Naive B cell (primary cell): ENCODE data around the gene D2HGDH. TPM values are rescaled to one million over a fixed set of nuclear protein-coding genes. Genes with fewer than 3 reads are reported as not detected.

Experiments used
- ATAC-seq, 2 donors: fragments of 150-1000 bp; cut with Tn5 transposase; 2 replicates each; pipeline ENCODE4 v1.10.0; 2021; ENCODE audit warnings: low read depth in 2 of 2, mild to moderate bottlenecking in 2 of 2, moderate library complexity in 2 of 2
- DNase-seq: peaks from one replicate; pipeline ENCODE4 v3.0.0; 2022
- H3K27ac Mint-ChIP-seq, 6 donors: one replicate each; pipeline ENCODE4 v1.8.0; 2020 to 2022; ENCODE audit warnings: mild to moderate bottlenecking in 6 of 6, mixed read lengths in 6 of 6, moderate library complexity in 5 of 6, inconsistent platforms in 2 of 6
- H3K27me3 Mint-ChIP-seq, 3 donors: one replicate each; pipeline ENCODE4 v1.8.0; 2021 to 2022; ENCODE audit warnings: mixed read lengths in 3 of 3, mild to moderate bottlenecking in 1 of 3
- H3K36me3 Mint-ChIP-seq, 2 donors: one replicate each; pipeline ENCODE4 v1.8.0; 2020 to 2022; ENCODE audit warnings: mixed read lengths in 2 of 2, inconsistent platforms in 1 of 2, mild to moderate bottlenecking in 1 of 2
- H3K4me1 Mint-ChIP-seq, 3 donors: one replicate each; pipeline ENCODE4 v1.8.0; 2020 to 2022; ENCODE audit warnings: mixed read lengths in 3 of 3, inconsistent platforms in 1 of 3, mild to moderate bottlenecking in 1 of 3, moderate library complexity in 1 of 3
- H3K4me3 Mint-ChIP-seq, 8 donors: one replicate each; pipeline ENCODE4 v1.8.0; 2020 to 2022; ENCODE audit warnings: mild to moderate bottlenecking in 8 of 8, mixed read lengths in 8 of 8, moderate library complexity in 8 of 8, inconsistent platforms in 2 of 8
- H3K9me3 Mint-ChIP-seq, 7 donors: one replicate each; pipeline ENCODE4 v1.8.0; 2020 to 2022; ENCODE audit warnings: mixed read lengths in 7 of 7, mild to moderate bottlenecking in 5 of 7, inconsistent platforms in 2 of 7, moderate library complexity in 1 of 7
- polyA plus RNA-seq, 6 donors: library from polyadenylated mRNA; unstranded; fragments of 300-500 nt; fragmentation: Illumina TruSeq; gene quantifications; one replicate each; pipeline ENCODE4 v1.2.3, GENCODE V29; 2021; ENCODE audit warnings: low read depth in 6 of 6

D2HGDH gene
- polyA plus RNA-seq, 6 donors from 2014 or later = 1.1 to 7.2 (median 2.4) TPM

- Mint-ChIP-seq H3K4me1 (peaks cover 6 to 13% (median 10%) of the 10 kb centered on the region in 3 donors), H3K36me3 (peaks cover 31 to 34% of the 10 kb centered on the region in 2 donors), H3K27ac (peak overlapping the region in 2 of 6 donors; percentile 9 to 36), H3K27me3 (no peaks in the 10 kb centered on the region), H3K4me3 (peak overlapping the region in 1 of 8 donors; percentile 44), H3K9me3 (peaks cover 0 to 9% (median 0%) of the 10 kb centered on the region in 7 donors)
- no peak for DNase-seq
- ATAC-seq = no peak
These were observed 25.6 kb upstream of the D2HGDH start for GRCh38 chr2:241708879-241709278.

- DNase-seq = no peak
- H3K27ac Mint-ChIP-seq = no peak overlapping the region
These were observed 15.3 kb upstream of the D2HGDH start for GRCh38 chr2:241719093-241719492.

GRCh38 chr2:241720099-241720498 lies 14.3 kb upstream of the D2HGDH start:
- H3K36me3 Mint-ChIP-seq = peaks cover 9 to 10% of the 10 kb centered on the region in 2 donors

More at GRCh38 chr2:241719093-241719492, 15.3 kb upstream of the D2HGDH start:
- peaks cover 18% of the 10 kb centered on the region in 2 donors for H3K36me3 Mint-ChIP-seq
- H3K4me3 Mint-ChIP-seq = peak overlapping the region in 1 of 8 donors; percentile 52
- H3K9me3 Mint-ChIP-seq = peaks cover 0 to 2% (median 0%) of the 10 kb centered on the region in 7 donors
- no peaks in the 10 kb centered on the region for H3K27me3 Mint-ChIP-seq
- no peak for ATAC-seq
- peaks cover 0 to 6% (median 5%) of the 10 kb centered on the region in 3 donors for H3K4me1 Mint-ChIP-seq

GRCh38 chr2:241720560-241720959 lies 13.9 kb upstream of the D2HGDH start:
- H3K36me3 Mint-ChIP-seq = peaks cover 9 to 10% of the 10 kb centered on the region in 2 donors
- ATAC-seq = no peak
- H3K4me3 Mint-ChIP-seq = no peak overlapping the region
- peaks cover 0 to 2% (median 0%) of the 10 kb centered on the region in 7 donors for H3K9me3 Mint-ChIP-seq
- H3K27ac Mint-ChIP-seq = peak overlapping the region in 1 of 6 donors; percentile 71
- peaks cover 0 to 6% (median 5%) of the 10 kb centered on the region in 3 donors for H3K4me1 Mint-ChIP-seq
- no peaks in the 10 kb centered on the region for H3K27me3 Mint-ChIP-seq
- DNase-seq = no peak

More at GRCh38 chr2:241720099-241720498, 14.3 kb upstream of the D2HGDH start:
- DNase-seq (no peak), ATAC-seq (no peak)
- peak overlapping the region in 1 of 6 donors; percentile 71 for H3K27ac Mint-ChIP-seq
- peaks cover 0 to 2% (median 0%) of the 10 kb centered on the region in 7 donors for H3K9me3 Mint-ChIP-seq
- peaks cover 0 to 6% (median 5%) of the 10 kb centered on the region in 3 donors for H3K4me1 Mint-ChIP-seq
- no peaks in the 10 kb centered on the region for H3K27me3 Mint-ChIP-seq
- no peak overlapping the region for H3K4me3 Mint-ChIP-seq

GRCh38 chr2:241721852-241722251 lies 12.6 kb upstream of the D2HGDH start:
- DNase-seq (no peak), ATAC-seq (no peak)
- Mint-ChIP-seq H3K36me3 (peaks cover under 1 to 10% of the 10 kb centered on the region in 2 donors), H3K4me1 (peaks cover 0 to 5% (median 2%) of the 10 kb centered on the region in 3 donors), H3K27ac (peak overlapping the region in 1 of 6 donors; percentile 70), H3K4me3 (no peak overlapping the region), H3K27me3 (no peaks in the 10 kb centered on the region), H3K9me3 (peaks cover 0 to 2% (median 0%) of the 10 kb centered on the region in 7 donors)

- Mint-ChIP-seq H3K4me1 (peaks cover 0 to 5% (median 0%) of the 10 kb centered on the region in 3 donors), H3K27me3 (no peaks in the 10 kb centered on the region), H3K9me3 (peaks cover 0 to 2% (median 0%) of the 10 kb centered on the region in 7 donors), H3K27ac (peak overlapping the region in 1 of 6 donors; percentile 72), H3K36me3 (peaks cover 0 to 10% of the 10 kb centered on the region in 2 donors), H3K4me3 (no peak overlapping the region)
- no peak for ATAC-seq
- no peak for DNase-seq
These were observed 11.5 kb upstream of the D2HGDH start for GRCh38 chr2:241722896-241723454.

GRCh38 chr2:241724259-241724974 lies 10.0 kb upstream of the D2HGDH start:
- peaks cover 0 to 2% (median 0%) of the 10 kb centered on the region in 7 donors for H3K9me3 Mint-ChIP-seq
- H3K36me3 Mint-ChIP-seq = peaks cover 0 to 10% of the 10 kb centered on the region in 2 donors
- no peaks in the 10 kb centered on the region for H3K27me3 Mint-ChIP-seq
- ATAC-seq (no peak), DNase-seq (no peak)
- peak overlapping the region in 1 of 6 donors; percentile 68 for H3K27ac Mint-ChIP-seq
- H3K4me3 Mint-ChIP-seq = no peak overlapping the region
- H3K4me1 Mint-ChIP-seq = peaks cover 0 to 5% (median 0%) of the 10 kb centered on the region in 3 donors

GRCh38 chr2:241724975-241725870 lies 9.2 kb upstream of the D2HGDH start:
- Mint-ChIP-seq H3K27ac (peak overlapping the region in 2 of 6 donors; percentile 33 to 73), H3K4me1 (peaks cover 4 to 5% (median 5%) of the 10 kb centered on the region in 3 donors), H3K9me3 (peaks cover 0 to 2% (median 0%) of the 10 kb centered on the region in 7 donors), H3K4me3 (no peak overlapping the region), H3K27me3 (no peaks in the 10 kb centered on the region), H3K36me3 (peaks cover 0 to 10% of the 10 kb centered on the region in 2 donors)
- ATAC-seq (no peak), DNase-seq (no peak)

GRCh38 chr2:241726459-241726858 lies 8.0 kb upstream of the D2HGDH start:
- no peak for DNase-seq
- no peak overlapping the region for H3K4me3 Mint-ChIP-seq
- ATAC-seq = no peak
- H3K36me3 Mint-ChIP-seq = peaks cover 0 to 4% of the 10 kb centered on the region in 2 donors
- peaks cover 4 to 12% (median 5%) of the 10 kb centered on the region in 3 donors for H3K4me1 Mint-ChIP-seq
- H3K9me3 Mint-ChIP-seq = peaks cover 0 to 2% (median 0%) of the 10 kb centered on the region in 7 donors
- H3K27ac Mint-ChIP-seq = no peak overlapping the region
- H3K27me3 Mint-ChIP-seq = no peaks in the 10 kb centered on the region

GRCh38 chr2:241728000-241728399 lies 6.4 kb upstream of the D2HGDH start:
- Mint-ChIP-seq H3K4me1 (peaks cover 0 to 17% (median 4%) of the 10 kb centered on the region in 3 donors), H3K4me3 (no peak overlapping the region), H3K27ac (peak overlapping the region in 1 of 6 donors; percentile 71), H3K27me3 (no peaks in the 10 kb centered on the region), H3K9me3 (peaks cover 0 to 2% (median 0%) of the 10 kb centered on the region in 7 donors), H3K36me3 (no peaks in the 10 kb centered on the region)
- no peak for ATAC-seq
- no peak for DNase-seq

- Mint-ChIP-seq H3K27me3 (no peaks in the 10 kb centered on the region), H3K4me1 (peaks cover 0 to 17% (median 6%) of the 10 kb centered on the region in 3 donors), H3K27ac (no peak overlapping the region), H3K9me3 (no peaks in the 10 kb centered on the region), H3K4me3 (no peak overlapping the region), H3K36me3 (no peaks in the 10 kb centered on the region)
- no peak for ATAC-seq
- no peak for DNase-seq
These were observed 5.8 kb upstream of the D2HGDH start for GRCh38 chr2:241728627-241729026.

- no peaks in the 10 kb centered on the region for H3K36me3 Mint-ChIP-seq
- no peaks in the 10 kb centered on the region for H3K9me3 Mint-ChIP-seq
- peak overlapping the region in 1 of 8 donors; percentile 33 for H3K4me3 Mint-ChIP-seq
- DNase-seq (no peak), ATAC-seq (no peak)
- H3K27me3 Mint-ChIP-seq = no peaks in the 10 kb centered on the region
- H3K27ac Mint-ChIP-seq = peak overlapping the region in 2 of 6 donors; percentile 56 to 87
- H3K4me1 Mint-ChIP-seq = peaks cover 0 to 17% (median 9%) of the 10 kb centered on the region in 3 donors
These were observed 4.6 kb upstream of the D2HGDH start for GRCh38 chr2:241729868-241730267.
